HG02588 (cell line): ENCODE data around the gene TSR3.

Experiments
- ATAC-seq: cut with Tn5 transposase; IDR thresholded peaks from one replicate; pipeline ENCODE4 v1.9.1; 2021; ENCODE audit warnings: mild to moderate bottlenecking, moderate library complexity; ENCODE audit not compliant: unreplicated experiment

TSR3 gene

DNA sequence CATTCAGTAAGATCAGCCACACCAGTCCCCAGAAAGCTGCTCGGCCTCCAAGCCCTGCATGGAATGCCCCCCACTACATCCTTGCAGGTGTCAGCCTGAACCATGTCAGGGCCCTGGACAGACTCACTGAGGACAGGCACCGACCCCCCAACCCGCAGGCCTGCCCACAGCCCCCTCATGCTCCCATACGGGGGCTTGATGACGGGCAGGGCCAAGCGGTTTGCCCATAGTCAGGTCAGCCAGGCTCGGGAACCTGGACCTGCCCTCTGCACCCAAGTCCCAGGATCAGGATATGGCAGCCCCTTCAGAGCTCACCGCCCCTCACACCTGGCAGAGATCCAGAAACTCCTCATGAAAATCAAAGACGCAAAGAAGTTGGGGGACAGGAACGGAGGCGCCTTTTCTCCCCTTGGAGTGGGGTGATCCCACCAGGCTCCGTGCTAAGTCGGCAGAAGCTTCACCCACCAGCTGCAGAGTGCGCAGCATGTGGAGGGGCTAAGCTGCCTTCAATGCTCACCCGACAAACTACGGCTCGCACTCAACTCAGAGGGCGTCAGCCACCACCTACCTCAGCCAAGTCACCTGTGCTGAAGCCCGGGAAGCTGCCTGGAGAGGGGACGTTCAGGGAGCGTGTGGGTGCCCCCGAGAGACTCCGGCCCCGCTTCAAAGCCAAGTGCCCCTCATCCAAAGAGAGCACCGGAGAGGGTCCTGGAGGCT, 26.6 kb upstream of the TSR3 start:
- no peak for ATAC-seq

DNA sequence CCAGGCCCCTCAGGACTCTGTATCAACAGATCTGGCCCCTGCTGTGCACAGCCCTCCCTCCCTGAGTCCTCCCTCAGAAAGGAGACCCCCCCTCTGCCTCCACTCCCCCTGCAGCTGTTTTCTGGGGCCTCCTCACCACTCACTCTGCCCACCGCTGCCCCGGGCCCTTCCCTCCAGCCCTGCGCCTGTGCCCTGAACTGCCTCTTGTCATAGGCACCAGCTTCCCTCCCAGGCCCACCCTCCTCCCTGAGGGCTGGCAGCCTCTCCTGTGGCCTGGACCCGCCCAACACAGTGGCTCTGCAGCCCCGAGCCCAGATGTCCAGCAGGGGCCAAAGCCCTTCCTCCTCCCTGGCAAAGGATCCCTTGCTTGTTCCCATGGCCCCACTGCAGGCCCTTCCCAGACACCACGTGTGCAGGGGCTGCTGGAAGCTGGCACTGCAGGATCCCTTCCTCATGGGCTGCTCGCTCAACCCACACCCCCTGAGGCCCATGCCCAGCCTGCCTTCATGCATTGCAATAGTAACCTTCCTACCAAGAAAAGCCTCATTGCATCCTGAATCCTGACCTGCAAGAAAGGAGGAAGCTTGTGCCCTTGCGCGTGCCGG, 25.8 kb upstream of the TSR3 start:
- no peak for ATAC-seq

DNA sequence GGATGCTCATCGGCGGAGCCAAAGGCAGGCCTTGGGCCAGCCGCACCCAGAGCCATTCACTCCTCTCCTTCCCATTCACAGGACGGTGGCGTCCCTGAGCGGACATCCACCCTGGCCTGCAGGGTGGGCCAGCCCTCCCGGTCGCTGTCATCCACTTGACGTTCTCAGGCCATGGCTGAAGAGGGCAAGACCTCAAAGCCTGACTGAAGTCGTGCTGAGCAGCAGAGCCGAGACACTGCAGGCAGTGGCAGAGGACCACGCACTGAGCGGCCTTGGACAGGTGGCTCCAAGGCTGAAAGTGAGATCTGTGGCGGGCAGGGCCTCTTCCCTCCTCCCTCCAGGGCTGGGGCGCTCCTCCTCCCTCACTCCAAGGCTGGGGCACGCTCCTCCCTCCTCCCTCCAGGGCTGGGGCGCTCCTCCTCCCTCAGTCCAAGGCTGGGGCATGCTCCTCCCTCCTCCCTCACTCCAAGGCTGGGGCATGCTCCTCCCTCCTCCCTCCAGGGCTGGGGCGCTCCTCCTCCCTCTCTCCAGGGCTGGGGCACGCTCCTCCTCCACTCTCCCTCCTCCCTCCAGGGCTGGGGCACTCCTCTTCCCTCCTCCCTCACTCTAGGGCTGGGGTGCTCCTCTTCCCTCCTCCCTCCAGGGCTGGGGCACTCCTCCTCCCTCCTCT, 24.2 kb upstream of the TSR3 start:
- ATAC-seq, result no peak

DNA sequence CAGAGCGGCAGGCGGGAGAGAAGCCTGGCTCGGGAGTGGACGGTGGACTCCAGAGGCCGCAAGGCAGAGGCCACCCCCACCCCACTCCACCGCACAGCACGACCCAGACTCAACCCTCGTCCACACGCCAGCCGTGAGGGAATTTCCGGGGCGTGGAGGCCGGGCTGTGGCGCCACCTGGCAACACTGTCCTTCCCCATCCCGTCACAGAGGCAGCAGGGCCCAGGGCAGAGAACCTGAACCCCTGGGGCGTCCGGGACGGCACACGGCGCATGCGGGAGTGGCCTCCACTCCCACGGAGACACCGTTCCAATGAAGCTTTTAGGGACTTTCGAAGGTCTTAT, 23.6 kb upstream of the TSR3 start:
- ATAC-seq, result no peak

DNA sequence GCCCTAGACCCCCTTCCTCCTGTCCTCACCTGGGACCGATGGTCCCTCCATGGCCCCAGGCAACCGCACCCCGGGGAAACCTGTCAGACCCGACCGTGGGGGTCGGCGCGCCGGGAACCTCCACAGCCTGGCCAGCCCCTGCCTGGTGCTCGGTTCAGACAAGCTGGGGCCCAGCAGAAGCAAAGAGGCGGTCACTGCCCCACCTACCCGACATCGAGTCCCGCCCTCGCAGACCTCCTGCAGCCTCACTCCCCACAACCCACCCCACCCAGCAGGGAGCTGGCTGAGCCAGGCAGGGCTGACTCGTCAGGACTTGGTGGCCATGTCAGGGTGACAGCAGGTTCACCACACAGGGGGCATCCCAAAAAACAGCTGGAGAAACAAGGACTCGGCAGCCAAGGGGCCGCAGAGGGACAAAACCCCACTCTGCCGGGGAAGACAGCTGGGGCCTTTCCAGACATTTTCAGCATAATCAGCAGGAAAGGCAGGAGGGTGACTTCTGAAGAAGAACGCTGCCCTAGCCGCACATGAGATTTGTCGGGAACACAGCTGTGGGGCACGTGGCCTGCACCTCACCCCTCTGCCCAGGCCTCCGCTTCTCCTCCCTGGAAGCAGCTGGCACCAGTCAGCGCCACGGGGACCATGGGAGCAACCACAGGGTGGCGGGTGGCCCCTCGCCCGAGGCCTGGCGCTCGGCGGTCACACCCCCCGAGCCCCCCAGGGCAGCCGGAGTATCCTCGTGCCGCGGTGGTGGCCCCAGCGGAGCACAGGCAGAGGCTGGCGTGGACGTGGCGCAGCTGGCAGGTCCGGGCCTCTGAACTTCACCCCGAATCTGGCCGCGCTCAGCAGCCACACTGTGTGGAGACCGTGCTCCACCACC, 23.0 kb upstream of the TSR3 start:
- no peak for ATAC-seq

DNA sequence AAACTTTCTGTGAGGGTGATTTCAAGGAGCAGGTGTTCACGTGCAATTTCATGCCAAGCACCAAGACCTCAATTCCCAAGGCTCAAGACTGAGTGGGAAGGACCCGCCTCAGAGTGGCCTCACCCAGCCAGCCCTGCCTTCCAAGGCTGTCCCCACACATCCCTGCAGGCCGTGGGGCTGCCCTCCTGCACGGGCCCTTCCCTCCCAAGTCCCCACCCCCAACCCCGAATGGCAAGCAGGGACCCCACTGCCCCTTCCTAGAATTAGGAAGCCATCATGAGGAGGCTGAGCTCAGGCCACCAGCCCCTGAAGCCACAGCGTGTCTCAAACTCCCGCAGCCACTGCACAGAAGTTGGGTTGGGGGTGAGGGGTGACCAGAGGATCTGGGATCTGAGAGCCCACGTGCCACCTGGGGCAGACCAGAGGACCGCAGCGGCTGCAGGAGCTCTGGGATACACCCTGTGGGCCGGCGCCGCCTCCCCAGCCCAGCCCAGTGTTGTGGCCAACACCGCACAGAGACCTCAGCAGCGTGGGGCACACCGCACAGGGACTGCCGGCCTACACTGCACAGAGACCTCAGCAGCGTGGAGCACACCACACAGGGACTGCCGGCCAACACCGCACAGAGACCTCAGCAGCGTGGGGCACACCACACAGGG, 20.7 kb upstream of the TSR3 start:
- ATAC-seq, result no peak

DNA sequence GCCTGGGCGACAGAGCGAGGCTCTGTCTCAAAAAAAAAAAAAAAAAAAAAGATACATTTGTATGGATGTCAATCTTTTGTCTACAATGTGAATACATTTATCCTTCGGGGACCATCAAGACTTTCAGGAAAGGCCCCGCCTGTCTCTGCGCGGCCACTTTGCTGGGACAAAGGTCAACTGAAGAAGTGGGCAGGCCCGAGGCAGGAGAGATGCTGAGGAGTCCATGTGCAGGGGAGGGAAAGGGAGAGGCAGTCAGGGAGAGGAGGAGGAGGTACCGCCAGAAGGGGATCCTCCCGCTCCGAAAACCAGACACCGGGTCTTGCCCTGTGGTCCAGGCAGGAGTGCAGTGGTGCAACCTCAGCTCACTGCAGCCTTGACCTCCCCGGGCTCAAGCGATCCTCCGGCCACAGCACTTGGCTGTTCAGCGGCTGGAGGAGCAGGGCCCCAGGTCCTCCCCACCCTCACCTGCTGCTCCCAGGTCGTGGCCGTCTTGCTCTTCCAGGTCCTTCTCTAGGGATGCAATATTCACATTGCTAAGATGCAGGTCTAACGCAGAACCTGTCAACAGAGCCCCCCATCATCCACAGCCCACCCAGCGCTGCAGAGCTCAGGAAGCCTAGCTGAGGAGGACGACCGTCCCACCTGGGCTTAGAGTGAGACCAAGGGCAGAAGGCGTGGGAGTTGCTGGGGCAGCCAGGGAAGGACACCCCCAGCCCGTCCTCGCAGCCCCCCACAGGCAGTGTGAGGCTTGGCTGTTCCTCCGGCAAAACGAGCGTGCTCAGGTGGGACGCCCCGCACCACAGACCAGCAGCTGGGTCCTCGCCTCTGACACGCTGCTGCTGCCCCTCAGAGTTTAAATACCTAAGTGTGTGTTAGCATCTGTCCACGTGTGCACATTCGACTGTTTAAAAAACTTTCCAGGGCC, 19.6 kb upstream of the TSR3 start:
- no peak for ATAC-seq

DNA sequence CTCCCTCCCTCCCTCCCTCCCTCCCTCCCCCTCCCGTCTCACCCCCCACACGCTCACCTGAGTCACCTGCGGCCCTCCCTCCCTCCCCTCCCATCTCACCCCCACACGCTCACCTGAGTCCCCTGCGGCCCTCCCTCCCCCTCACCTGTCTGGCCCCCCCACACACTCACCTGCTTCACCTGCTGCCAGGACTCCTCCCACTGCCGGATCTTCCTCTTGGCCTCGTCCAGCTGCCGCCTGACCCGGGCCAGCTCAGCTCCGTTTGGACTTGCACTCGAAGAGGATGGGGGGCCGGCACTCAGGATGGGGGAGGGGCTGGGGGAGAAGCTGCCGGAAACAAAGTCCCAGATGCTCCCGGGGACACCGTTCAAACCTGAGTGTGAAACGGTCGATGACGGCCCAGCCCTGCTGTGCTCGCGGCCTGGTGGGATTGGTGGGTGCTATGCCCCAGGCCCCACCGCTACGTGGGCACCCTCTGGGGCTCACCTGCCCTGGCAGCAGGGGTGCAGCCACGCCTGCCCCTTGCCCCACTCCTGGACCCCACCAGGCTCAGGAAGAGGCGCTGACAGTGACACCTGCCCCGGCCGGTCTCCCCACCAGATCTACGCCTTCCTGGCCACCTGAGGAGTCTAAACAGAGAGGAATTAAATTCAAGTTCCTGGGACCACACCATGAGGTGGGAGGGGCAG, 16.0 kb upstream of the TSR3 start:
- no peak for ATAC-seq

DNA sequence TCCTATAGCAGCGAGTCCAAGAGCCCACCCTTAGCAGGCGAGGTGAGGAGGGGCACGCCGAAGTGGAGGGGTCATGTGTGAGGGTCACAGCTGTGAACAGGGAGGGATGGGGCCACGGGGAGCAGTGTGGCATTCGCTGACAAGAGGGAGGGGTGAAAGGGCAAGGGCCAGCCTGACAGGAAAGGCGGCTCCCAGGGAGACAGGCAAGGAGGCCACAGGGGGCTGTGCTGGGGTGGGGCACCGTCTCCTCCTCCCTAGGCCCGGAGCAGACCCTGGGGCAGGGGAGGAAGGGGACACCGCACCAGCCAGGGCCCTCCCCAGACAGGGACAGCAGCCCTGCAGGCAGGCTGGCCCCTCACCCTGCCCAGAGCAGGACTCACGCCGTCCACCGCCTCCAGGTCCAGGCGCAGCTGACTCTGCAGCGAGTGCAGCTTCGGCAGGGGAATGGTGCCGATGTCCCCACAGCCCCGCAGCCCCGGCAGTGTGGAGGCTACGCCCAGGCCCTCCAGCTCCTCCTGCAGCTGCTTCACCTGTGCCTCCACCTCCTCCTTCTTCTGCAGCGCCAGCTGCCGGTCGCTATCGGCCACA, 15.1 kb upstream of the TSR3 start:
- ATAC-seq, result no peak

DNA sequence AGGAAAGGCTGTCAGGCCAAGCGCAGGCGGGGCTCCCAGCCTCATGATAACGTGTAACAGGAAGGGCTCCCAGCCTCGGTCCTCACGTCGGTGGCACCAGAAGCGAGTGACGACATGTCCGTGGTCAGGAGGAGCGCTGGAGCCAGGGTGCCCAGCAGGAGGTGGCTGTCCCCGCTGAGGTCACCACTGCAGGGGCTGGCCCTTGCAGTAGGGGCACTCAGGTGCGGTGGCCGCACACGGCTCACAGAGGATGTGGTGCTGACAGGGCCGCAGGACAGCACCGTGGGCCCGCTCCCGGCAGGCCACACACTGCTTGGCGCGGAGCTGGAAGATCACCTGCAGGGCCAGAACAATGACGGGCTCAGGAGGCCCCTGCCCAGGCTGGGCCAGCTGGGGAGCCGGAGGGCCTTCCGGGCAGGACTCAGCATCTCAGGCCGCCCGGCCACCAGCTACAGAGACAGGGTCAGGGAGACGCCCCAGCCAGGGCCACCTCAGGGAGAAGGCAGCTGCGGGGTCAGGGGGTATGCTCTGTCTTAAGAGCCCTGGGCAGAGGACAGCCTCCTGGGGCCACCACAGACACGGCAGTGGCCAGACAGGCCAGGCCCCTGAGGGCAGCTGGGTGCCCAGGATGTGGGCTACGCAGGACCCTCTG, 14.5 kb upstream of the TSR3 start:
- no peak for ATAC-seq

DNA sequence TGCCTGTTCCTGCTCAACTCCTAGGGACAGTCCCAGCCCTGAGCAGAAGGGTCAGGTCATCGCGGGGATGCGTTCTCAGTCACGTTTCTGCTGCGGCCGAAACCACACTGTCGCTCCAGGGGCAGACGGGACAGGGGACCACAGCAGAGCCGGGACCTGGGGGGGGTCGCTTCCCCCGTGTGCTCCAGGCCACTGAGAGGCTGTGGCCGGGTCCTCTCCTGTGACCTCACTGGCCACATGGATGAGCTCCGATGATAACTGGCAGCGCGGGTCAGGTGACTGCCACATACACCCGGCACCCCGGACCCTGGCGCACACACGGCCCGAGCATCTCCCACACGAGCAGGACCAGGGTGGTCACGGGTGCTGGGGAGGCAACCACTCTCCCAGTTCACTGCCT, 12.8 kb upstream of the TSR3 start:
- no peak for ATAC-seq

DNA sequence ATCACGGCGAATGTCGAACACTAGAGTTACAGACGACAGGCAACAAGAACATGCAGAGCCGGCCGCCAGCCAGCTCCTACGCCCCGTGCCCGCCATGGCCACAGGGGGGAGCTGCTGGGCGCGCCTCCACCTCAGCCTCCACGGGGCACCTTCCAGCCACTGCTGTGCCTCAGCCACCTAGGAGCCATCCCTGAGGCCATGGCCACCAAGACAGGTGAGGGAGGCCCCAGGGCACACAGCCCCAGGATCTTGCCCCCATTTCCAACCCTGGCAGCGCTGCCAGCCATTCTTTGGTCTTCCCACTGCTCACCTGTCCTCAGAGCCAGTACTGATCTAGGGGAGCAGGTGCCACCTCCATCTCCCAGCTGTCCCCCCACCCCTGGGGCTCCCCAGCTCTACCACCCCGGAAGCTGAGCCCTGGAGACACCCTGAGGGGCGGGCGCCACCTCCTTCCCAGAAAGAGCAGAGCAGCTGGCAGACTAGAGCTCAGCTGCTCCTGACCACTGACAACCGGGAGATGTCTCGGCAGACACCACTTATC, 11.9 kb upstream of the TSR3 start:
- no peak for ATAC-seq

DNA sequence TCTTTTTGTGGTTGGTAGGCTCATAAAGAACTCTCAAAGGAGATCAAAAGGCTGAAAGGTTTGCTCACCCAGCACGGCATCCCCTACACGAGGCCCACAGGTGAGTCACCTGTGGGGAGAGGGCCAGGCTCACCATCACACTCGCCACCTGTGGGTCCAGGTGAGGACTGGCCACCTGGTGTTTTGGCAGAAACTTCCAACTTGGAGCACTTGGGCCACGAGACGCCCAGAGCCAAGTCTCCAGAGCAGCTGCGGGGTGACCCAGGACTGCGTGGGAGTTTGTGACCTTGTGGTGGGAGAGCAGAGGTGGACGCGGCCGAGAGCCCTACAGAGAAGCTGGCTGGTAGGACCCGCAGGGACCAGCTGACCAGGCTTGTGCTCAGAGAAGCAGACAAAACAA, 11.1 kb upstream of the TSR3 start:
- ATAC-seq, result no peak

DNA sequence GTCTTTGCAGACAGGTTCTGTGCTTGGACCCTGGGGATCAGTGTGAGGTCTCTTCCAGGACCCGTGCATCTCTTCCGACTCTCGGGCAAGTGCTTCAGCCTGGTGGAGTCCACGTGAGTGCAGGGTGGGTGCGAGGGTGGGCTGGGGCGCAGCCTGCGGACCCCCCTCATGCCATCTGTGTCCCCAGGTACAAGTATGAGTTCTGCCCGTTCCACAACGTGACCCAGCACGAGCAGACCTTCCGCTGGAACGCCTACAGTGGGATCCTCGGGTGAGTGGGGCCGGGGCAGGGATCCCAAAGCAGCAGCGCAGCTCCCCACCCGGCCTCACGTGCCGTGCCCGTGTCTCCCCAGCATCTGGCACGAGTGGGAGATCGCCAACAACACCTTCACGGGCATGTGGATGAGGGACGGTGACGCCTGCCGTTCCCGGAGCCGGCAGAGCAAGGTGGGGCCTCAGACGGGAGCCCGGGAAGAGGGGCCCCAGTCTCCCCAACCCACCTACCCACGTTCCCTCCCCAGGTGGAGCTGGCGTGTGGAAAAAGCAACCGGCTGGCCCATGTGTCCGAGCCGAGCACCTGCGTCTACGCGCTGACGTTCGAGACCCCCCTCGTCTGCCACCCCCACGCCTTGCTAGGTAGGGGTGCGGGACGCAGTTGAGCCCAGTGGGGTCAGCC, 10.1 kb upstream of the TSR3 start:
- ATAC-seq, result no peak

DNA sequence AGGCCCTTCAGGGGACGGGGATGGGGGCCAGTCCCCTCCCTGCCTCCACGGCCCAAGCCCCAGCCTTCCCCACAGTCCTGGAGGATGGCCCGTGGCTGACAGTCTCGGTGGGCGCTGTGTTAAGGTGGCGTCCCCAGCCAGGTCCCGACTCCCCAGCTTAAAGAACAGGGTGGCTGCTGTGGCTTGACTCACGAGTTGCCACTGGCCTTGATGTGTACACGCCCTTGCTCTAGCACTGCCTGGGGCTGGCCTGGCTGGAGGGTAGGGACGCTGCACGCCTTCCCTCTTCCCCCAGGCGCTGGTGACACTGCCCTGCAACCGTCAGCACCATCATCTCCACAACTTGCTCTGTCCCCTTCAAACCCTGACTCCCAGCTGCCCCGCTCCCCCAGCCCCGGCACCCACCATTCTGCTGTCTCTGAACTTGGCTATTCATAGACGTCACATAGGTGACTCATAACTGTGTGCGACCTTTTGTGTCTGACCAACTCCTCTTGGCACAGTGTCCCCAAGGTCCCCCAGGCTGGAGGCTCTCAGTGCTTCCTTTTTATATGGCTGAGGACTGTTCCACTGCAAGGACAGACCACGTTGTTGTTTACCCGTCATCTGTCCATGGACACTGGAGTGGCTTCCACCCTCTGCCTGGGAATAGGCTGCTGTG, 6.4 kb upstream of the TSR3 start:
- no peak for ATAC-seq

DNA sequence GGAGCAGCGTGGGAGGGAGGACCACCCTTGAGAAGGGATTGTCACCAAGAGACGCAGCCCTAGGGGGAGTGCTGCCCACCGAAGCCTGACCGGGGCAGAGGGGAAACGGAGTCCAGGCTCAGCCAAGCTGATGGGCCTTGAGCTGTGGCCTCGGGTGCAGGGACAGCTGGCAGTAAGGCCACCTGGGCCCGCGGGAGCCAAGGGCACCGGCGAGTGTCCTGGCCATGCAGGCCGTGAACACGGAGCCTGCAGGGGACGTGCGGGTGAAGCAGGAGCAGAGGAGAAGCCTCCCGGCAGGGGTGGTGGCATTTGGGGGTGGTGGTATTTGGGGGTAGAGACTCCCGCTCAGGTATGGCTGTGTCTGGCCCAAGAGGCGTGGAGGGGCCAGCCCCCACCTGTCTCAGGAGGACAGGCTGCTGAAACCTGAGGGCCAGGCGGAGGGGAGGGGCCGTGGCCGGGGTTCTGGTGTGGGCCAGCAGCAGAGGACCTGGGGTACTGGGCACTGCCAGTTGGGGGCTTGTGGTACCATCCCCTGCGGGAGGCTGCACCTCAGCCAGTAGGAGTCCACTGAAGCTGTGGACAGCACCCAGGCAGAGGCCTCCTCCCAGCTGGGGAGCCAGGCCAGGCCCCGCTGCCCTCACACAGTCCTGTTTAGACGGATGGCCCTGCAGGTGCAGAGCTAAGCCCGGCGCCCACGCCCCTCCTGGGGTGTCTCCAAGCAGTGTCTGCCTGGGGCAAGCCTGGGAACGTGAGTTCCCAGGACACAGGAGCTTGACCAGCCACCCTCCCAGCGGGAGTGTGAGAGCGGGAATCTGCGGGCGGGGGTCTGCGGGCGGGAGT, 4.6 kb upstream of the TSR3 start:
- ATAC-seq, result no peak
